Measurements from ENCODE around the gene PIP4K2C.

GRCh38 chr12:57558864-57559263, 32.1 kb upstream of the PIP4K2C start:
- TF ChIP-seq CTCF (conservative IDR thresholded peaks at IDR 0.05 in 1 of 2, IDR thresholded peaks at IDR 0.05 in 1 of 2; ENCODE audit: low read depth in 1 of 2, low read length in 2 of 2) (no peak), EZH2 (IDR thresholded peaks at IDR 0.05; ENCODE audit: low read length, missing control alignments) (no peak)
